ENCODE data around the gene FEM1C.

FEM1C gene

GRCh38 chr5:115544436-115545350 lies at the start of gene FEM1C:
Gene FEM1C (minus strand): TSS chr5:115544775. CDS start chr5:115543493, 1,282 bp downstream.
- peak; percentile 97 to 98 for DNase-seq (ENCODE audit: low read depth in 2 of 2, low spot score in 1 of 2)

GRCh38 chr5:115589043-115589442 lies 44.5 kb upstream of the FEM1C start:
- no peak for DNase-seq (ENCODE audit: low read depth in 2 of 2, low spot score in 1 of 2)

GRCh38 chr5:115588640-115589039 lies 44.1 kb upstream of the FEM1C start:
- DNase-seq (ENCODE audit: low read depth in 2 of 2, low spot score in 1 of 2): no peak

GRCh38 chr5:115586525-115587146 lies 42.1 kb upstream of the FEM1C start:
- no peak for DNase-seq (ENCODE audit: low read depth in 2 of 2, low spot score in 1 of 2)

GRCh38 chr5:115585265-115585664 lies 40.7 kb upstream of the FEM1C start:
- no peak for DNase-seq (ENCODE audit: low read depth in 2 of 2, low spot score in 1 of 2)

DNA sequence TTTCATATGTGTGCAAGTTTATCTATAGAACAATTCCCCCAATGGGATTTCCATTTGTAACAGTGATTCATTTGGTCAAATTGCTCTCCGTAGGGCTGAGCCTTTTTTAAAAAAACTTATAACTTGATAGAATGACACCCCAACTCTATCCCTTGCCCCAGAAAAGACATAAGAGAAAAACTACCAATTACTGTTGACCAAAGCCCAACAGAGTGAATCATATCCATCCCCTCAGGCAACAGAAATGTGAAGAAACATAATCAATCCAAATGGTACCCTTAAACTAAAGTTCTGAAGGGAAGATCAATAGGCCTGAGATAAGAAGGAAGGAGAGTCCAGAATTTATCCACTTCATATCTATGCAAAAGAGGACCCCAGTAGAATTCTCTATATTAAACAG lies 39.9 kb upstream of the FEM1C start:
- no peak for DNase-seq (ENCODE audit: low read depth in 2 of 2, low spot score in 1 of 2)

GRCh38 chr5:115583474-115583873 lies 38.9 kb upstream of the FEM1C start:
- no peak for DNase-seq (ENCODE audit: low read depth in 2 of 2, low spot score in 1 of 2)

GRCh38 chr5:115580941-115581340 lies 36.4 kb upstream of the FEM1C start:
- DNase-seq (ENCODE audit: low read depth in 2 of 2, low spot score in 1 of 2): no peak

DNA sequence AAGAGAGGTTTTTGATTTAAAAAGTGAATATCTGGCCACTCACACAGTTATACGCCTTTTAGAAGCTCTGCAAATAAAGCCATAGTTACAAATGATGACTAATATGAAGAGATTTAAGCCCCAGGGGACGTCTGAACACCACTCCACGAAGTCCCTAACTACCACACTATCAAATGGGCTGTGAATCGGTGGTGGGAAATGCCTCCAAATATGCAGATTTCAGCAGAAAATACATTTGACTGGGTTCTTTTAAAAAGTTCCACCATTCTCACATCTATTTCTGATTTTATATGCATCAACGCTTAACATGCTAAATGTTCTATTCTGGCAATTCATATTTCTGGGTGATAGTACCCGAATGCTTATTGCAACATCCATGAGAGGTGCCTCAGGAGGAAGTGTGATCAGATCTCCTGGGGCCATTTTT lies 35.2 kb upstream of the FEM1C start:
- DNase-seq (ENCODE audit: low read depth in 2 of 2, low spot score in 1 of 2): no peak

- no peak for DNase-seq (ENCODE audit: low read depth in 2 of 2, low spot score in 1 of 2)
These were observed 34.6 kb upstream of the FEM1C start for GRCh38 chr5:115579216-115579615.

DNA sequence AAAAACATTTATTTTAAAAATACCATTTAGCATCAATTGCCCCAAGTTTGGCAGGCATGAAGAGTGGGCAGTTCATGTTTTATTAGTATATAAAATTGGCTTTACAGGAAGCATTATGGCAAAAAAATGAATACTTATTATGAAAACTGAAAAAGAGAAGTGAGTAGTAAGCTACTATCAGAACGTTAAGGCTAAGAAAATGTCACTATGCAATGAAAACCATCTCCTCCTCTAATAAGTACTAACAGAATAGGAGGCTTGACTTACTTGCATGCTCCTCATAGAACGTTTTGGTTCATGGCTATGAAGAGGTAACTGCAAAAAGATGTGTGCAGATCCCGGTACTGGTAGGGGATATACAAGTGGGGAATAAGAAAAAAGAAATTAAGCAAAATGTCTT lies 34.1 kb upstream of the FEM1C start:
- DNase-seq (ENCODE audit: low read depth in 2 of 2, low spot score in 1 of 2): no peak

- no peak for DNase-seq (ENCODE audit: low read depth in 2 of 2, low spot score in 1 of 2)
These were observed 33.2 kb upstream of the FEM1C start for GRCh38 chr5:115577741-115578140.

DNA sequence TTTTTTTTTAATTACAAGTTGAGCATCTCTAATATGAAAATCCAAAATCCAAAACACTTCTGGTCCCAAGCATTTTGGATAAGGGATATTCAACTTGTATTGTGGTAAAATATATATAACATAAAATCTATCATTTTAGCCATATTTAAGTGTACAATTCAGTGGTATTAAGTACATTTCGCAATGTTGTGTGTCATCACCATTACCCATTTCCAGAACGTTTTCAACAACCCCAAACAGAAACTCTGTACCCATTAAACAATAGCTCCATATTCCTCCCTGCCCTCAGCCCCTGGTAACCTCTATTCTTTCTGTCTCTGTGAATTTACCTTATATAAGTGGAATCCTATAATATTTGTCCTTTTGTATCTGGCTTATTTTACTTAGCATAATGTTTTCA lies 32.8 kb upstream of the FEM1C start:
- DNase-seq (ENCODE audit: low read depth in 2 of 2, low spot score in 1 of 2): no peak

DNA sequence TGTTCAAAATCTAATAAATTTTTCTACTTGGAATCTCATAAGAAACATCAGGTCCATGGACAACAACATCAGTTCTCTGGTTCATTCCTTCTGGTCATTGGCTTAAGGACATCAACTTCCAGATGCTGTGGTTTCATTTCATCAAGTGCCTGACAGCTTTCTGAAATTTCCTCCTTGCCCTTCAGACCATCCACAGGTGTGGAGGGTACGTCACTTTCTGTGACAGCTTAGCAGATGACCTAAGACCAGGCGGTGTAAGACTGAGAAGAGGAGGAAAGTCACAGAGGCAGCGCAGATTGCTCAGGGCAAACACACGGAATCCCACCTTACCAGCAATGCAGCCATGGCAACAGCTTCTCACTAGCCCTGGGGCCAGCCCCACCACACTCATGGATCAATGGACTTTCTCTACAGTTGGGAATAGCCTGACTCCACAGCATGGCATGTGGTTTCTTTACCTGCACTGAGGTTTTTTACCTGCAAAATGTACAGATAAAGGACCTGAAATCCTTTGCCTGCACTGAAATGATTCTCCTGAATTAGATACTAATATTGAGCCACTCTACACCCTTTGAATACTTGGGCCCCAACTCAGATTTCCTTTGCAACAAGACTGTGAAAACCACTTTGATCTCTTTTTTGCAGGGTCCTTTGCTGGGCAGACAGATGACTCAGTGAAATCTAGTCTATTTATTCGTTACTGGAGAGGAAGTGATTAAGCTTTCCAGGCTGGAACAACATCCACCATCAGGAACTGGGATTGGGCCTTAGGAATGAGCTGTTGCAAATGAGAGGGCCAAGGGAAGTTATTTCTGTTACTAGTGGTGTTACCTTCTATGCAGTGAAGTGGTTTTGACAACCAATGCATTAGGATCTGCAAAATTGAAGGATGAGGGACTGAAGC lies 30.8 kb upstream of the FEM1C start:
- no peak for DNase-seq (ENCODE audit: low read depth in 2 of 2, low spot score in 1 of 2)

DNA sequence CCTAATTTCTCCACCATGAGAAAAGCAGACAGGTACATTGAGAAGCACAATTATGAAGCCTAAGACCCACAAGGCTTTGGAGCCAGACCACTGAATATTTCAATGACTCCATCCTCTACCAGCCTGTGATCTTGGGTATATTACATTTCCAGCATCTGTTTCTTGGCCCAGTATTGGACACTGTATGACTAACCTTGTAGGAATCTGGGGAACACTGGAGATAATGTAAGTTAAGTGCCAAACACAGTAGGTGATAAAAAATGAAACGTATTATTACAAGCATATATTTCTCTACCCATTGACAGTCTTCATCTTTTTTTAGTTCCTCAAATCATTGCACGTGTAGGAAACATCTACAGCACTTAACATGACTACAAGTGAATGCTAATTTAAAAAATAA lies 28.6 kb upstream of the FEM1C start:
- DNase-seq (ENCODE audit: low read depth in 2 of 2, low spot score in 1 of 2): no peak

DNA sequence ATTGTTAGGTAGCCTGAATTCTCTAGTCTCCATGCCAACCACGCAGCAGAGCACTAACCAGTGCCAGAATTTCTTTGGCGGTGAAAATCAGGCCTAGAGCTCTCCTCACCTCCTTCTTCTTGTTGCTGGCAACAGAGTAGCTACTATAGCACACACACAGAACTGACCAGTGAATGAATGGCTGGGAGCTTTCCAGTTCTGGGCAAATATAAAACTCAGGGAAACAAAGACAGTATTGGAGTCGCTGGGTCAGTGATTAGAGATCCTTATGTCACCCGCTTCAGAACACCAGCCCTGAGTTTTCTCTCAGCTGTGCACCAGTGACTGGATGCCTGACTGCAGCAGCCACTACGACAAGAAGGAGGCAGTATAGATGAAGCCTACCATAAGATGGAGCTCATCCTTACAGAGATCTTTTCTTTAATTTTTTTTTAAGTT lies 26.9 kb upstream of the FEM1C start:
- no peak for DNase-seq (ENCODE audit: low read depth in 2 of 2, low spot score in 1 of 2)

GRCh38 chr5:115568668-115569067 lies 24.1 kb upstream of the FEM1C start:
- no peak for DNase-seq (ENCODE audit: low read depth in 2 of 2, low spot score in 1 of 2)

GRCh38 chr5:115565233-115565632 lies 20.7 kb upstream of the FEM1C start:
- DNase-seq (ENCODE audit: low read depth in 2 of 2, low spot score in 1 of 2): no peak

GRCh38 chr5:115561176-115561575 lies 16.6 kb upstream of the FEM1C start:
- no peak for DNase-seq (ENCODE audit: low read depth in 2 of 2, low spot score in 1 of 2)

DNA sequence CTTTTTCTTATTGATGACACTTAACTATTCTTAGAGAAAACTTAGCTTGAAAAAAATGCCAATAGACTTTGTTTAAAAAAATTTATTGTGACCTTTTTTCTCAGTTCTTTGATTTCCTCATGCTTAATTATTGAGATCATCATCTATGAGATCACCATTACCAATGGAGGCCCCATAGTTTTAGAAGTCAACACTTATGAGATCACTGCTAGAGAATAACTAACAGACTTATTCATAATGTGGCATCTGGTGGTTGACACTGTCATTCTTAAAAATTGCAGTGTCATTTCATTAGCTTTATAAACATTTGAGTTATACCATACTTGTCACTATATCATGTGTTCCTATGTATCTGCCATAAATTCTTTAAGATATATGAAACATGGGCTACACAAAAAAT lies 14.9 kb upstream of the FEM1C start:
- DNase-seq (ENCODE audit: low read depth in 2 of 2, low spot score in 1 of 2): no peak

DNA sequence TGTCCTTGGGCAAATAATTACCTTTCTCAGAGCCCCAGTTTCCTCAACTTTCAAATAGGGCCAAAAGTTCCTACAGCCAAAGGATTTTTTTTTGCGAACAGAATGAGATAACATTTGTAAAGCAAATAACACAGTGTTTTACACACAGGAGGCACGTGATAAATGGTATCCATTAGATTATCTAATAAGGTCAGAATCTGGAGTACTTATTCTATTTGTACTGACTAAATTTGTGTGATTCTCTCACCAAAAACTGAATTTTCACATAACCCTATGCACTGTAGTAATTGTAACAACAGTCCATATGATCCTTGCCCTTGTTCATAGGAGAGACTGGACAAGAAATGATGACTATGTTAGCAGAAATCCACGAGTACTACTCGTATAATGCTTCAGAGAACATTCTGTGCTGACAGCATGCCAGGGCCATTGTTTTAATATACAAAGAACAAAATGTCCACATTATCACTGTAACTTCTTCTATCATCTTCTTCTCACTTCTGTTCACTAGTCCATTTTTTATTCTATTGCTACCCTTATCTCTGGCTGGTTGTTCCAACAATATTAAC lies 13.9 kb upstream of the FEM1C start:
- DNase-seq (ENCODE audit: low read depth in 2 of 2, low spot score in 1 of 2): no peak

Measured in stimulated activated CD8-positive, alpha-beta memory T cell treated with anti-CD3 and anti-CD28 coated beads, Interleukin-4, amount 100 ng/mL, for 1 hour (primary cell).